Duodenal mucosa (tissue), 2 donors: Measurements from ENCODE around the gene LDLRAD3.

ENCODE experiments used
- H3K27ac ChIP-seq: one replicate; pipeline ENCODE4 v1.7.0; 2013; ENCODE audit warnings: low read depth, low read length
- H3K27me3 ChIP-seq, 2 donors: one replicate each; pipeline ENCODE4 v1.7.0; 2013; ENCODE audit warnings: low read length in 2 of 2, control low read depth in 1 of 2; ENCODE audit not compliant: insufficient read depth in 2 of 2, control insufficient read depth in 1 of 2
- H3K36me3 ChIP-seq, 2 donors: one replicate each; pipeline ENCODE4 v1.7.0; 2013; ENCODE audit warnings: low read length in 2 of 2, control low read depth in 1 of 2; ENCODE audit not compliant: insufficient read depth in 2 of 2, control insufficient read depth in 1 of 2
- H3K4me1 ChIP-seq, 2 donors: one replicate each; pipeline ENCODE4 v1.7.0; 2013; ENCODE audit warnings: low read length in 2 of 2, control low read depth in 1 of 2; ENCODE audit not compliant: insufficient read depth in 2 of 2, control insufficient read depth in 1 of 2
- H3K4me3 ChIP-seq, 2 donors: one replicate each; pipeline ENCODE4 v1.7.0; 2013; ENCODE audit warnings: low read length in 2 of 2, low read depth in 1 of 2
- H3K9ac ChIP-seq, 2 donors: one replicate each; pipeline ENCODE4 v1.7.0; 2013; ENCODE audit warnings: low read length in 2 of 2, low read depth in 1 of 2
- H3K9me3 ChIP-seq, 2 donors: one replicate each; pipeline ENCODE4 v1.7.0; 2013; ENCODE audit warnings: low read length in 2 of 2, control low read depth in 1 of 2; ENCODE audit not compliant: control insufficient read depth in 1 of 2

The LDLRAD3 gene

GRCh38 chr11:36092314-36093030 is 148.6 kb downstream of the LDLRAD3 start:
- Histone ChIP-seq H3K4me3 (no peak overlapping the region), H3K27ac (no peak overlapping the region), H3K9ac (no peak overlapping the region), H3K27me3 (no peaks in the 10 kb centered on the region), H3K4me1 (peaks cover 0 to 5% of the 10 kb centered on the region in 2 donors), H3K9me3 (no peaks in the 10 kb centered on the region), H3K36me3 (no peaks in the 10 kb centered on the region)

DNA sequence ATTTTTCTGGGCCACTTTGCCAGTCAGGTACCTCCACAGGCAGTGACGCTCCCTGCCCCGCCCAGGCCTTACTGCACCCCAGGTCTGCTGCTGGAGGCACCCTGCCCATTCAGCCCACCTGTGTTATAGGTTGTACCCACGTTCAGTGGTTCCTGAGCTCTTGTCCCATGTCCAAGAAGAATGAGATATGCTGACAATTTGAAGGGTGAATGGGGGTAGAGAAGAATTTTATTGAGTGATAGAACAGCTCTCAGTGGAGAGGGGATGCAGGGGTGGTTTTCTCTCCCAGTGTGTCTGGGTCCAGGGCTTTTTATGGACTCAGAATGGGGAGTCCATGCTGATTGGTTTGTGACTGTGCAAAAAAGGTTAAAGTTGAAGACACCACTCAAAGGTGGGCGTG is 149.7 kb downstream of the LDLRAD3 start:
- Histone ChIP-seq H3K9me3 (no peaks in the 10 kb centered on the region), H3K27ac (no peak overlapping the region), H3K9ac (no peak overlapping the region), H3K4me1 (peaks cover 0 to 5% of the 10 kb centered on the region in 2 donors), H3K27me3 (no peaks in the 10 kb centered on the region), H3K4me3 (no peak overlapping the region), H3K36me3 (no peaks in the 10 kb centered on the region)

DNA sequence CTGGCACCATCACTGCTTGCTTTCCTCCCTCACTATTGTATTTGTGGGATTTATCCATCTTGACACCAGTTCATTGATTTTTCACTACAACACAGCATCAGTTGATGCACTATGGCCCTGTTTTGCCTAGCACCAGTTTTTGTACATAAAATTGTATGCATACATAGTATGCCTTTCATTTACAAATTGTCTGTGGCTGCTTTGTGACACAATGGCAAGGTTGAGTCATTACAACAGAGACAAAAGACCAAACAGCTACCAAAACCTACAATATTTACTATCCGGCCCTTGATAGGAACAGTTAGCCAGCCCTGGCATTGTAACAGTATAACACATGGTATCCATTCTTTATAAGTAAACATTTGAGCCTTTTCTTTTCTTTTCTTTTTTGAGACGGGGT is 150.3 kb downstream of the LDLRAD3 start:
- Histone ChIP-seq H3K4me1 (peaks cover 0 to 5% of the 10 kb centered on the region in 2 donors), H3K27me3 (no peaks in the 10 kb centered on the region), H3K4me3 (no peak overlapping the region), H3K36me3 (no peaks in the 10 kb centered on the region), H3K9ac (no peak overlapping the region), H3K27ac (no peak overlapping the region), H3K9me3 (no peaks in the 10 kb centered on the region)

GRCh38 chr11:36095716-36096115 is 151.9 kb downstream of the LDLRAD3 start:
- Histone ChIP-seq H3K9me3 (no peaks in the 10 kb centered on the region), H3K4me3 (no peak overlapping the region), H3K9ac (no peak overlapping the region), H3K4me1 (peaks cover 0 to 4% of the 10 kb centered on the region in 2 donors), H3K27ac (no peak overlapping the region), H3K27me3 (no peaks in the 10 kb centered on the region), H3K36me3 (no peaks in the 10 kb centered on the region)

- no peak overlapping the region for H3K27ac ChIP-seq
- no peaks in the 10 kb centered on the region for H3K27me3 ChIP-seq
- H3K36me3 ChIP-seq, result no peaks in the 10 kb centered on the region
- no peak overlapping the region for H3K9ac ChIP-seq
- no peaks in the 10 kb centered on the region for H3K4me1 ChIP-seq
- H3K4me3 ChIP-seq, result no peak overlapping the region
- H3K9me3 ChIP-seq, result no peaks in the 10 kb centered on the region
Observed at GRCh38 chr11:36097219-36097650, 153.4 kb downstream of the LDLRAD3 start.

GRCh38 chr11:36098087-36098486 is 154.2 kb downstream of the LDLRAD3 start:
- H3K36me3 ChIP-seq, result no peaks in the 10 kb centered on the region
- H3K4me3 ChIP-seq, result no peak overlapping the region
- no peak overlapping the region for H3K27ac ChIP-seq
- H3K27me3 ChIP-seq, result no peaks in the 10 kb centered on the region
- no peaks in the 10 kb centered on the region for H3K9me3 ChIP-seq
- no peak overlapping the region for H3K9ac ChIP-seq
- no peaks in the 10 kb centered on the region for H3K4me1 ChIP-seq

DNA sequence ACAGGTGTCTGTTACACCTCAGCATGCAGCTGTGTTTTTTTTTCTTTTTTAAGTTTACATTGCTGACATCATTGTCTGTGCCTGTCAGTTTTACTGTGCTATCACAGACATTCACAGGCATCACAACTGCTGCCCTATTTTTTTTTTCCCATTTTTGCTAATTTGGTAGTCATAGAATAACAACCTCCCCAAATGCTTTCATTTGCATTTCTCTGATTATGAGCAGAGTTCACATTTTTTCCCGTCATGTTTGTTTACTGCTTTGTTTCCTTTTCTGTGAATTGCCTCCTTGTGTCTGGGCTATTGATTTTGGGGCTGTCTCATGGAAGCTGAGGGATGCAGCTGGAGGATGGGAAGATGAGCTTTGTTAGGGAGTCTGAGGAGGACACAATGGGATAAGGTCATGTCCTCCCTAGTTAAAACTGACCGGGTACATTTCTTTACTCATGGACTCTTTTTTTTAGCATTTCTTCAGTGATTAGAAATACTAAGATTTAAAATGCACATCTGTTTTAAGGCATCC is 155.1 kb downstream of the LDLRAD3 start:
- no peaks in the 10 kb centered on the region for H3K27me3 ChIP-seq
- H3K9me3 ChIP-seq, result no peaks in the 10 kb centered on the region
- no peak overlapping the region for H3K9ac ChIP-seq
- no peak overlapping the region for H3K27ac ChIP-seq
- H3K4me1 ChIP-seq, result no peaks in the 10 kb centered on the region
- H3K4me3 ChIP-seq, result no peak overlapping the region
- no peaks in the 10 kb centered on the region for H3K36me3 ChIP-seq

DNA sequence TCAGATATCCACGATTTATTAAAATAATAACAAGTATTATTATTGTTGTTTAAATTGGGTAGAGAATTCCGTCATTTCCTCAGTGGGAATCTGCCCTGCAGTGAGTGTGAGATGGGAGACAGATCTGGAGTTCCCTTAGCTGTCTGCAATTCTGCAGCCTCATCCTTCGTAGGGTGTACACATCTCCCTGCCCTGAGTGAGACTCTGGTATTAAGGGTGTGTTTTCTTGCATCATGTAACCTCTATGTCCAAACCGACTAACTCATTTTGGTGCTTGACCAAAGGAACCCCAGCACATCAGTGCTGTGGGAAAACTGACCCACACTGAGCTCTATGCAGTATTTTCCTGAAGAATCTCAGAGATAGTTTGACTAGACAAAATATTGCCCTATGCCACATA is 157.6 kb downstream of the LDLRAD3 start:
- H3K4me3 ChIP-seq, result no peak overlapping the region
- H3K27ac ChIP-seq, result no peak overlapping the region
- no peak overlapping the region for H3K9ac ChIP-seq
- H3K4me1 ChIP-seq, result no peaks in the 10 kb centered on the region
- no peaks in the 10 kb centered on the region for H3K9me3 ChIP-seq
- H3K27me3 ChIP-seq, result no peaks in the 10 kb centered on the region
- no peaks in the 10 kb centered on the region for H3K36me3 ChIP-seq

DNA sequence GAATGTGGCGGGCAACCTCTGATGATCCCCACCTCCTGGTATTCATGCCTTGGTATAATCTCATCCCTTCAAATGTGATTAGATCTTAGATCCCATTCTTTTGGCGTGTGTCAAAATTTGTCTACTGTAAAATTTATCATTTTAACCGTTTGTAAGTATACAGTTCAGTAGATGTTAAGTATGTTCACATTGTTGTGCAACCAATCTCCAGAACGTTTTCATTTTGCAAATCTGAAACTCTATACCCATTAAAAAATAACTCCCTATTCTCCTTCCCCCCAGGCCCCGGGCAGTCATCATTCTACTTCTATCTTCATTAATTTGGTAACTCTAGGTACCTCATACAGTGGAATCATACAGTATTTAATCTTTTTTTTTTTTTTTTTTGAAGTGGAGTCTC is 159.0 kb downstream of the LDLRAD3 start:
- Histone ChIP-seq H3K27ac (no peak overlapping the region), H3K36me3 (no peaks in the 10 kb centered on the region), H3K9me3 (no peaks in the 10 kb centered on the region), H3K4me3 (no peak overlapping the region), H3K4me1 (no peaks in the 10 kb centered on the region), H3K9ac (no peak overlapping the region), H3K27me3 (no peaks in the 10 kb centered on the region)

GRCh38 chr11:36103933-36104530 is 160.2 kb downstream of the LDLRAD3 start:
- Histone ChIP-seq H3K27me3 (no peaks in the 10 kb centered on the region), H3K4me3 (no peak overlapping the region), H3K4me1 (no peaks in the 10 kb centered on the region), H3K36me3 (no peaks in the 10 kb centered on the region), H3K27ac (no peak overlapping the region), H3K9ac (no peak overlapping the region), H3K9me3 (no peaks in the 10 kb centered on the region)
